ENCODE measurements around the gene KLK1.
"Not testable (repeated sequence)": the region's sequence is repeated elsewhere in the genome, so short reads cannot be mapped to it uniquely, and the experiment has no call there.

The KLK1 gene

GRCh38 chr19:50776131-50776530, 47.5 kb downstream of the KLK1 start:
- no peak for DNase-seq (ENCODE audit: low read depth)
- TF ChIP-seq CTCF (IDR thresholded peaks at IDR 0.05; ENCODE audit: control insufficient read depth, extremely low read depth, insufficient read depth) = no peak
- no peak overlapping the region for H3K4me3 ChIP-seq (ENCODE audit: low read depth, low read length)

GRCh38 chr19:50773454-50773853, 50.1 kb downstream of the KLK1 start:
- H3K4me3 ChIP-seq (ENCODE audit: low read depth, low read length); DNase-seq (ENCODE audit: low read depth): not testable (repeated sequence)

GRCh38 chr19:50772912-50773311, 50.7 kb downstream of the KLK1 start:
- not testable (repeated sequence) for DNase-seq (ENCODE audit: low read depth); H3K4me3 ChIP-seq (ENCODE audit: low read depth, low read length)

- no peak for DNase-seq (ENCODE audit: low read depth)
- TF ChIP-seq CTCF (IDR thresholded peaks at IDR 0.05; ENCODE audit: control insufficient read depth, extremely low read depth, insufficient read depth) = no peak
- no peak overlapping the region for H3K4me3 ChIP-seq (ENCODE audit: low read depth, low read length)
Observed at GRCh38 chr19:50772476-50772875, 51.1 kb downstream of the KLK1 start.

- TF ChIP-seq CTCF (IDR thresholded peaks at IDR 0.05; ENCODE audit: control insufficient read depth, extremely low read depth, insufficient read depth) = no peak
- H3K4me3 ChIP-seq (ENCODE audit: low read depth, low read length) = no peak overlapping the region
- no peak for DNase-seq (ENCODE audit: low read depth)
Observed at GRCh38 chr19:50770888-50771287, 52.7 kb downstream of the KLK1 start.

GRCh38 chr19:50770164-50770563, 53.4 kb downstream of the KLK1 start, which contains the start of gene GPR32:
Gene GPR32, plus strand, starts transcription at chr19:50770464. Its CDS starts 137 bp downstream, at chr19:50770601.
- DNase-seq (ENCODE audit: low read depth); H3K4me3 ChIP-seq (ENCODE audit: low read depth, low read length): not testable (repeated sequence)
